OCI-LY1 (cell line): Measurements from ENCODE around the gene SDSL.

Experiments used
- H2AFZ ChIP-seq: fragments of 200-600 bp; sonication (generic), shearing (Covaris generic); 2 replicates; pipeline ENCODE4 v1.6.0; 2014; ENCODE audit warnings: antibody characterized with exemption, mild to moderate bottlenecking, low read length
- H3F3A ChIP-seq: fragments of 200-600 bp; sonication (generic), shearing (Covaris generic); 2 replicates; pipeline ENCODE4 v1.6.0; 2014; ENCODE audit warnings: mild to moderate bottlenecking, antibody characterized with exemption, low read length, moderate library complexity; ENCODE audit not compliant: insufficient read depth
- H3K27ac ChIP-seq: fragments of 200-600 bp; sonication (generic); 2 replicates; pipeline ENCODE4 v1.5.1; 2014; ENCODE audit warnings: low read length, mixed run types, mild to moderate bottlenecking, low read depth; ENCODE audit not compliant: poor library complexity, severe bottlenecking
- H3K27me3 ChIP-seq: fragments of 200-600 bp; sonication (generic); 2 replicates; pipeline ENCODE4 v1.6.0; 2014; ENCODE audit warnings: antibody characterized with exemption, mild to moderate bottlenecking, low read length, moderate library complexity; ENCODE audit not compliant: insufficient read depth
- H3K36me3 ChIP-seq: fragments of 200-600 bp; sonication (generic); 2 replicates; pipeline ENCODE4 v1.6.1; 2014; ENCODE audit warnings: mild to moderate bottlenecking, antibody characterized with exemption, low read length, moderate library complexity, mixed read lengths; ENCODE audit not compliant: insufficient read depth
- H3K4me1 ChIP-seq: fragments of 200-600 bp; sonication (generic); 2 replicates; pipeline ENCODE4 v1.5.1; 2014; ENCODE audit warnings: mild to moderate bottlenecking, low read length, moderate library complexity; ENCODE audit not compliant: insufficient read depth, severe bottlenecking
- H3K4me2 ChIP-seq: fragments of 200-600 bp; sonication (generic), shearing (Covaris generic); 2 replicates; pipeline ENCODE4 v1.6.1; 2014; ENCODE audit warnings: low read length
- H3K4me3 ChIP-seq: fragments of 200-600 bp; sonication (generic); 2 replicates; pipeline ENCODE4 v1.5.1; 2014; ENCODE audit warnings: low read length, low read depth, mild to moderate bottlenecking, mixed read lengths; ENCODE audit not compliant: poor library complexity, severe bottlenecking
- H3K79me2 ChIP-seq: fragments of 200-600 bp; shearing (Covaris generic); 2 replicates; pipeline ENCODE4 v1.6.1; 2016; ENCODE audit warnings: mixed run types, low read length, mixed read lengths; ENCODE audit not compliant: insufficient read depth
- H3K9ac ChIP-seq: fragments of 200-600 bp; sonication (generic), shearing (Covaris generic); 2 replicates; pipeline ENCODE4 v1.6.1; 2014; ENCODE audit warnings: mild to moderate bottlenecking, low read length, mixed read lengths
- H3K9me2 ChIP-seq: fragments of 200-600 bp; sonication (generic), shearing (Covaris generic); 2 replicates; pipeline ENCODE4 v1.6.1; 2014; ENCODE audit warnings: low read depth, mild to moderate bottlenecking, low read length, mixed read lengths
- H3K9me3 ChIP-seq: fragments of 200-600 bp; shearing (Covaris generic); 2 replicates; pipeline ENCODE4 v1.6.1; 2014; ENCODE audit warnings: low read length, mixed read lengths
- H4K20me1 ChIP-seq: fragments of 200-600 bp; sonication (generic), shearing (Covaris generic); 2 replicates; pipeline ENCODE4 v1.6.0; 2016; ENCODE audit warnings: mild to moderate bottlenecking, low read length; ENCODE audit not compliant: insufficient read depth
- EZH2 ChIP-seq: fragments of 200-600 bp; sonication (generic), shearing (Covaris generic); IDR thresholded peaks from 2 replicates; pipeline ENCODE4 v1.8.0; 2017; ENCODE audit warnings: borderline replicate concordance, mixed run types, mild to moderate bottlenecking, antibody characterized with exemption, low read length, moderate library complexity, mixed read lengths
- TF ChIP-seq, protein P1 (sequence below): fragments of 200-600 bp; sonication (generic), shearing (Covaris generic); IDR thresholded peaks from 2 replicates; pipeline ENCODE4 v1.5.1; 2017; ENCODE audit warnings: mild to moderate bottlenecking, antibody characterized with exemption, low read length, moderate library complexity, mixed read lengths

SDSL gene

DNA sequence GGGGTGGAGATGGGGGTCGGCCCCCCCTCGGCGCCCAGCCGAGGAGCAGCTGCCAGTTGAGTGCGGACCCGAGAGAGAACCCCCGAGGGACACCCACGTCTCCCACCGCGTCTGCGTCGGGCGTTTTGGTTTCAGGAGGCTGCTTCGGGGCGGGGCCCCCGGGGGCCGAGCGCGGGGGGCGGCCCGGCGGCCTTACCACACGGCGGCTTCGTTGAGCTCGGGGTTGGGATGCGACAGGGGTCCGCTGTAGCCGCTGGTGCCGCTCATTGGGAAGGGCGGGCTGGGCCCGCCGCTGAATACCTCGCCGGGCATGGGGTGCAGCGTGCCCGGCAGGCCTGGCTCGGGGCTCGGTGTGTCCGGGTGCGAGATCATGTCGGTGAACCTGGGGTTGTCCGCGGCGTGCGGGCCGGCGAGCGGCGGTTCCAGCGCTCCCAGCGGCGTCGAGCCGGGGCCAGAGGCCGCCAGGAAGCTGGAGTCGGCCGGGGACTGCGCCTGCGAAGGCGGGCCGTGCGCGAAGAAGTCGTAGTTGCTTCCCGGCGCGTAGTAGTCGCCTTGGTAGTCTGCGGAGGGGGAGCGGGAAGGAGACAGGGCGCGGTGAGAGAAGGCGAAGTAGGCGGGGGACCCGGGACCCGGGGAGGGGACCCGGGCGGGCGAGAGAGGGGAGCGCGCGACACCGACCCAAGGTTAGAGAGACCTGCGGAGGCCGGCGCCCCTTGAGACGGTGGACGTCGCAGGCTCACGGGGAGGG, 41.0 kb downstream of the SDSL start:
- H3K9me2 ChIP-seq: no peaks in the 10 kb centered on the region
- H3K36me3 ChIP-seq: no peaks in the 10 kb centered on the region
- no peaks in the 10 kb centered on the region for H3K79me2 ChIP-seq
- no peaks in the 10 kb centered on the region for H3K9me3 ChIP-seq
- no peaks in the 10 kb centered on the region for H3K4me1 ChIP-seq
- H3K27me3 ChIP-seq: no peaks in the 10 kb centered on the region
- no peak overlapping the region for H2AFZ ChIP-seq
- no peaks in the 10 kb centered on the region for H4K20me1 ChIP-seq
- H3K9ac ChIP-seq: no peak overlapping the region
- H3K4me3 ChIP-seq: no peak overlapping the region
- no peaks in the 10 kb centered on the region for H3F3A ChIP-seq
- H3K27ac ChIP-seq: no peak overlapping the region
- no peak overlapping the region for H3K4me2 ChIP-seq
- TF ChIP-seq EZH2: no peak
- TF ChIP-seq, protein P1, sequence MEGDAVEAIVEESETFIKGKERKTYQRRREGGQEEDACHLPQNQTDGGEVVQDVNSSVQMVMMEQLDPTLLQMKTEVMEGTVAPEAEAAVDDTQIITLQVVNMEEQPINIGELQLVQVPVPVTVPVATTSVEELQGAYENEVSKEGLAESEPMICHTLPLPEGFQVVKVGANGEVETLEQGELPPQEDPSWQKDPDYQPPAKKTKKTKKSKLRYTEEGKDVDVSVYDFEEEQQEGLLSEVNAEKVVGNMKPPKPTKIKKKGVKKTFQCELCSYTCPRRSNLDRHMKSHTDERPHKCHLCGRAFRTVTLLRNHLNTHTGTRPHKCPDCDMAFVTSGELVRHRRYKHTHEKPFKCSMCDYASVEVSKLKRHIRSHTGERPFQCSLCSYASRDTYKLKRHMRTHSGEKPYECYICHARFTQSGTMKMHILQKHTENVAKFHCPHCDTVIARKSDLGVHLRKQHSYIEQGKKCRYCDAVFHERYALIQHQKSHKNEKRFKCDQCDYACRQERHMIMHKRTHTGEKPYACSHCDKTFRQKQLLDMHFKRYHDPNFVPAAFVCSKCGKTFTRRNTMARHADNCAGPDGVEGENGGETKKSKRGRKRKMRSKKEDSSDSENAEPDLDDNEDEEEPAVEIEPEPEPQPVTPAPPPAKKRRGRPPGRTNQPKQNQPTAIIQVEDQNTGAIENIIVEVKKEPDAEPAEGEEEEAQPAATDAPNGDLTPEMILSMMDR: no peak

DNA sequence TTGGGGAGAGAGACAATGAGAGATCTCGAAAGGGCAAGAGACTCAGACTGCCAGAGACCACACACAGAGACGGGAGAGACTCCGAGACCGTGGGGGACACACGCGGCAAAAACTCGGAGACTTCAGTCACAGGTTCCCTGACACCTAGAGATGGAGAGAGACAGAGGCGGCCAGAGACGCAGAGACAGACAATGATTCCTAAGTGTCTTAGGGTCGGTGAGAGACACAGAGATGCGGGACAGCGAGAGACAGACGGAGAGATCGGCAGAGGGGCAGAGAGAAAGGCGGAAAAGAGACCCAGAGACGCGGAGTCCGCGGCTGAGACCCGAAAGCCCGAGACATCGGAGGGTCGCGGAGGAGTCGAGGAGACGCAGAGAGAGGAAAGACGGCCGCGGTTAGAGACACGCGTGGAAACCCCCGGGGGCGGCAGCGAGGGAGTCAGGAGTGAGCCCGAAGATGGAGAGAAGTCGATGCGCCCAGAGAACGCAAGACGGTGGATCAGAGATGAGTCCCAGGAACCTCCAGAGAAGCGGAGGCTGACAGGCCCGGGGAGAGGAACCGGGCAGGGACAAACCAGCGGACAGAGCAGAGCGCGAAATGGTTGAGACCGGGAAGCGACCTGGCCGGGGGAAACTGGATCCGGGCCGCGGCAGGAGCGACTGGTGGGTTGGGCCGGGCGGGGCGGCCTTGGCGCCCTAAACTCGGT, 41.7 kb downstream of the SDSL start:
- Histone ChIP-seq H3K36me3 (no peaks in the 10 kb centered on the region), H3K9me2 (no peaks in the 10 kb centered on the region), H3F3A (no peaks in the 10 kb centered on the region), H3K9ac (no peak overlapping the region), H3K27me3 (no peaks in the 10 kb centered on the region), H3K9me3 (no peaks in the 10 kb centered on the region), H3K79me2 (no peaks in the 10 kb centered on the region), H3K4me1 (no peaks in the 10 kb centered on the region), H3K27ac (no peak overlapping the region), H4K20me1 (no peaks in the 10 kb centered on the region), H3K4me3 (no peak overlapping the region), H2AFZ (no peak overlapping the region), H3K4me2 (no peak overlapping the region)
- TF ChIP-seq, protein P1: no peak
- no peak for TF ChIP-seq EZH2

DNA sequence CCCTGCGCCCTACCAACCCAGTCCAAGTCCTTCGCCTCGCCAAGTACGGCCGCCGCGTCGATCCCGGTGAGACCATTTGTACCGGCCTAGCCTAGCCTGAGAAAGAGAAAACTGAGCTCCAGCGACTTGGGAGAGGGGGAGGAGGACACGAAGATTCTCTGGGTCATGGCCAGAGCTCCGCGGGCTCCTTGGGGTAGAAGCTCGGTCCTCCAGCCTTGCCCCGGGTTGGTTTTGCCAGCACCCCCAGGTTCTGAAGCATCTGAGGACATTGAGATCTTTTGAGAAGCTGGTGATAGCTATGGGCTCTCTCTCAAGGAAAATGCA, 42.2 kb downstream of the SDSL start:
- H3K36me3 ChIP-seq: no peaks in the 10 kb centered on the region
- H3K79me2 ChIP-seq: no peaks in the 10 kb centered on the region
- no peaks in the 10 kb centered on the region for H4K20me1 ChIP-seq
- no peaks in the 10 kb centered on the region for H3K9me3 ChIP-seq
- H2AFZ ChIP-seq: no peak overlapping the region
- no peaks in the 10 kb centered on the region for H3F3A ChIP-seq
- H3K4me2 ChIP-seq: no peak overlapping the region
- no peak overlapping the region for H3K9ac ChIP-seq
- H3K4me1 ChIP-seq: no peaks in the 10 kb centered on the region
- no peak overlapping the region for H3K27ac ChIP-seq
- H3K27me3 ChIP-seq: no peaks in the 10 kb centered on the region
- no peaks in the 10 kb centered on the region for H3K9me2 ChIP-seq
- H3K4me3 ChIP-seq: no peak overlapping the region
- TF ChIP-seq EZH2: no peak
